ENCODE measurements around the gene VRK1.
"Not testable (repeated sequence)": the region's sequence is repeated elsewhere in the genome, so short reads cannot be mapped to it uniquely, and the experiment has no call there.

Gene VRK1

DNA sequence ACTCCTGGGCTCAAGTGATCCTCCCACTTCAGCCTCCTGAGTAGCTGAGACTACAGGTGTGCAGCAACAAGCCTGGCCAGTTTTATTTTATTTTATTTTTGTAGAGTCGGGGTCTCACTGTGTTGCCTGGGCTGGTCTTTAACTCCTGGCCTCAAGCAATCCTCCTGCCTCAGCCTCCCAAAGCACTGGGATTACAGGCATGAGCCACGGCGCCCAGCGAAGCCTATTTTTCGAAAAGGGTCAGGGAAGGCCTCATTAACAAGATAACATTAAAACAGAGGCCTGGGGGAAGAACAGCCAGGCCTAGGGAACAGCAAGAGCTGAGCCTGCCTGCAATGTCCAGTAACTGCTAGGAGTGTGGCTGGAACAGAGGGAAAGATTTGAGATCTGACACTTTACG lies 36.1 kb upstream of the VRK1 start:
- H3K27ac ChIP-seq, result no peak overlapping the region
- H3K9ac ChIP-seq, result no peak overlapping the region
- no peaks in the 10 kb centered on the region for H3K4me1 ChIP-seq
- H3K36me3 ChIP-seq (ENCODE audit: control insufficient read depth, insufficient read depth, low read length), result no peaks in the 10 kb centered on the region
- H3K4me2 ChIP-seq (ENCODE audit: low read length), result no peak overlapping the region
- no peak overlapping the region for H2AFZ ChIP-seq
- no peaks in the 10 kb centered on the region for H3K9me3 ChIP-seq (ENCODE audit: control insufficient read depth, low read length)
- TF ChIP-seq, protein P1, sequence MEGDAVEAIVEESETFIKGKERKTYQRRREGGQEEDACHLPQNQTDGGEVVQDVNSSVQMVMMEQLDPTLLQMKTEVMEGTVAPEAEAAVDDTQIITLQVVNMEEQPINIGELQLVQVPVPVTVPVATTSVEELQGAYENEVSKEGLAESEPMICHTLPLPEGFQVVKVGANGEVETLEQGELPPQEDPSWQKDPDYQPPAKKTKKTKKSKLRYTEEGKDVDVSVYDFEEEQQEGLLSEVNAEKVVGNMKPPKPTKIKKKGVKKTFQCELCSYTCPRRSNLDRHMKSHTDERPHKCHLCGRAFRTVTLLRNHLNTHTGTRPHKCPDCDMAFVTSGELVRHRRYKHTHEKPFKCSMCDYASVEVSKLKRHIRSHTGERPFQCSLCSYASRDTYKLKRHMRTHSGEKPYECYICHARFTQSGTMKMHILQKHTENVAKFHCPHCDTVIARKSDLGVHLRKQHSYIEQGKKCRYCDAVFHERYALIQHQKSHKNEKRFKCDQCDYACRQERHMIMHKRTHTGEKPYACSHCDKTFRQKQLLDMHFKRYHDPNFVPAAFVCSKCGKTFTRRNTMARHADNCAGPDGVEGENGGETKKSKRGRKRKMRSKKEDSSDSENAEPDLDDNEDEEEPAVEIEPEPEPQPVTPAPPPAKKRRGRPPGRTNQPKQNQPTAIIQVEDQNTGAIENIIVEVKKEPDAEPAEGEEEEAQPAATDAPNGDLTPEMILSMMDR (IDR thresholded peaks at IDR 0.05), result no peak
- H3K79me2 ChIP-seq, result no peaks in the 10 kb centered on the region
- no peaks in the 10 kb centered on the region for H3K27me3 ChIP-seq (ENCODE audit: control insufficient read depth, insufficient read depth, low read length)
- no peak overlapping the region for H3K4me3 ChIP-seq (ENCODE audit: low read depth, low read length)

DNA sequence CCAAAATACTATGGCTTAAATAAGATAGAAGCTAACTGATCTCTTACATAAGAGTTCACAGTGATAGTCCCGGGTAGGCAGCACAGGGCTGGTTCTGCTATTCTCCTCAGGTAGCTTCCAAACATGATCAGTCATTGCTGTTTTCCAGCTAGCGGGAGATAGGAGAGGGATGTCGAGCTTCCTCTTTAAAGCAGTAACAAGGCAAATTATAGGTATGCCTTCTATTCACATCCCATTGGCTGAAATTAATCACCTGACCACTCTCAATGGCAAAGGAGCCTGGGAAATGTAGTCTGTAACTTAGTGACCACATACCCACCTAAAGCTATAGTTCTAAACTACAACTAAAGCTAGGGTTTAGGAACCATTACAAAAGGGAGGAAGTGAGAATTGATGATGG lies 34.5 kb upstream of the VRK1 start:
- no peak overlapping the region for H3K4me3 ChIP-seq (ENCODE audit: low read depth, low read length)
- H3K27me3 ChIP-seq (ENCODE audit: control insufficient read depth, insufficient read depth, low read length), result no peaks in the 10 kb centered on the region
- no peaks in the 10 kb centered on the region for H3K79me2 ChIP-seq
- no peaks in the 10 kb centered on the region for H3K36me3 ChIP-seq (ENCODE audit: control insufficient read depth, insufficient read depth, low read length)
- no peak overlapping the region for H3K9ac ChIP-seq
- TF ChIP-seq, protein P1 (IDR thresholded peaks at IDR 0.05), result no peak
- H3K9me3 ChIP-seq (ENCODE audit: control insufficient read depth, low read length), result no peaks in the 10 kb centered on the region
- no peak overlapping the region for H3K4me2 ChIP-seq (ENCODE audit: low read length)
- H3K4me1 ChIP-seq, result no peaks in the 10 kb centered on the region
- H3K27ac ChIP-seq, result no peak overlapping the region
- no peak overlapping the region for H2AFZ ChIP-seq

DNA sequence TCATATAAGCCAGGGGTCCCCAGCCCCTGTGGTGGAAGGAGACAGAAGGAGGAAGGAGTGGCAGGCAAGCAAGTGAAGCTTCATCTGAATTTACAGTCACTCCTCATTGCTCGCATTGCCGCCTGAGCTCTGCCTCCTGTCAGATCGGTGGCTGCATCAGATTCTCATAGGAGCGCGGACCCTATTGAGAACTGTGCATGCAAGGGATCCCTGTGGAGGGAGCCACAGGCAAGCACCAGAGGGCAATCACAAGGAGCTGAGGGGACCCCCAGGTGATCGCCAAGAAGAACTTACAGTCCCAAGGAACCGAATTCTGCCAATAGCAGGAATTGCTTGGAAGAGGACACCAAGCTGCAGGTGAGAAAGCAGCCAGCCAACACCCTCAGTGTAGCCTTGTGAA lies 33.2 kb upstream of the VRK1 start:
- TF ChIP-seq, protein P1 (IDR thresholded peaks at IDR 0.05), result no peak
- Histone ChIP-seq H3K27me3 (ENCODE audit: control insufficient read depth, insufficient read depth, low read length) (no peaks in the 10 kb centered on the region), H3K4me1 (no peaks in the 10 kb centered on the region), H3K9me3 (ENCODE audit: control insufficient read depth, low read length) (no peaks in the 10 kb centered on the region), H3K27ac (no peak overlapping the region), H2AFZ (no peak overlapping the region), H3K79me2 (no peaks in the 10 kb centered on the region), H3K36me3 (ENCODE audit: control insufficient read depth, insufficient read depth, low read length) (no peaks in the 10 kb centered on the region), H3K9ac (no peak overlapping the region), H3K4me3 (ENCODE audit: low read depth, low read length) (no peak overlapping the region), H3K4me2 (ENCODE audit: low read length) (no peak overlapping the region)

DNA sequence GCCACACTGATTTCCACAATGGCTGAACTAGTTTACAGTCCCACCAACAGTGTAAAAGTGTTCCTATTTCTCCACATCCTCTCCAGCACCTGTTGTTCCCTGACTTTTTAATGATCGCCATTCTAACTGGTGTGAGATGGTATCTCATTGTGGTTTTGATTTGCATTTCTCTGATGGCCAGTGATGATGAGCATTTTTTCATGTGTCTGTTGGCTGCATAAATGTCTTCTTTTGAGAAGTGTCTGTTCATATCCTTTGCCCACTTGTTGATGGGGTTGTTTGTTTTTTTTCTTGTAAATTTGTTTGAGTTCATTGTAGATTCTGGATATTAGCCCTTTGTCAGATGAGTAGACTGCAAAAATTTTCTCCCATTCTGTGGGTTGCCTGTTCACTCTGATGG lies 32.0 kb upstream of the VRK1 start:
- not testable (repeated sequence) for H3K4me1 ChIP-seq; H3K27ac ChIP-seq; H3K9ac ChIP-seq; H3K79me2 ChIP-seq; H3K4me3 ChIP-seq (ENCODE audit: low read depth, low read length); H3K4me2 ChIP-seq (ENCODE audit: low read length); H3K27me3 ChIP-seq (ENCODE audit: control insufficient read depth, insufficient read depth, low read length); H2AFZ ChIP-seq; H3K9me3 ChIP-seq (ENCODE audit: control insufficient read depth, low read length); H3K36me3 ChIP-seq (ENCODE audit: control insufficient read depth, insufficient read depth, low read length)

DNA sequence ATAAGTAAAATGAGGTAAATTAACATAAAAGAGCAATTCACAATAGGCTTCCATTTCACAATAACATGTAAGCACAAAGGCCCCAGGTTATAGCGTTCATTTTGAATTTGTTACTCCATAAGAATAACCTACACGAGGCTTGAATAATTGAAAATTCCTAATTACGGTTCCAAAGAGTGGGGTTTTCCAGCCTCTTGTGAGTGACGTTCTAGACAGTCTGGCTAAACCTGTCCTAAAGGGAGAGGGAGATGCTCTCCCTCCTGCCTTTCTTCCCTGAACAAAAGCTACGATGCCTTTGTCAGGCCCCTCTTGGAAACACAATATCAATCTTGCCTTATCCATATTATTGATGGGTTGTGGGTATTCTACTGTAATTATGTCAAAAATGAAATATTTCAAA lies 24.3 kb upstream of the VRK1 start:
- H3K79me2 ChIP-seq, result no peaks in the 10 kb centered on the region
- H3K27me3 ChIP-seq (ENCODE audit: control insufficient read depth, insufficient read depth, low read length), result no peaks in the 10 kb centered on the region
- H3K36me3 ChIP-seq (ENCODE audit: control insufficient read depth, insufficient read depth, low read length), result no peaks in the 10 kb centered on the region
- no peak overlapping the region for H3K4me3 ChIP-seq (ENCODE audit: low read depth, low read length)
- H3K4me2 ChIP-seq (ENCODE audit: low read length), result no peak overlapping the region
- no peaks in the 10 kb centered on the region for H3K4me1 ChIP-seq
- no peak overlapping the region for H3K27ac ChIP-seq
- H3K9ac ChIP-seq, result no peak overlapping the region
- H2AFZ ChIP-seq, result no peak overlapping the region
- TF ChIP-seq, protein P1 (IDR thresholded peaks at IDR 0.05), result no peak
- no peaks in the 10 kb centered on the region for H3K9me3 ChIP-seq (ENCODE audit: control insufficient read depth, low read length)

All from parathyroid adenoma (tissue), 2 donors.